ENCODE measurements around the gene GAR1. TPM values are rescaled to one million over a fixed set of nuclear protein-coding genes. Genes with fewer than 3 reads are reported as not detected.

The GAR1 gene
- total RNA-seq, 4 donors from 2014 or later: 5.9 to 14.2 (median 11.3) TPM

DNA sequence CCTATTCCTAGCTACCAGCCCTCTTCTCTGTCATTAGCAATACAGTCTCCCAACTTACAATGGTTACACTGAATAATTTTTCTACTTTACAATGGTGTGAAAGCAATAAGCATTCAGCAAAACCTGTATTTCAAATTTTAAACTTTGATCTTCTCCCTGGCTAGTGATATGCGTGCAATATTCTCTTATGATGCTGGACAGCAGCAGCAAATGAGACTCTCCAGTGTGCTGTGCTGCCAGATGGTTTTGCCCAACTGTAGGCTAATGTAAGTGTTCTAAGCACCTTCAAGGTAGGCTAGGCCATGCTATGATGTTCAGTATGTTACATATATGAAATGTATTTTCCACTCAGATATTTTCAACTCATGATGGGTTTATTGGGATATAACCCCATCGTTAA is 5.9 kb upstream of the GAR1 start:
- Histone ChIP-seq H3K4me1 (peaks cover 0 to 6% (median 4%) of the 10 kb centered on the region in 3 donors), H3K27ac (no peak overlapping the region), H3K9me3 (no peaks in the 10 kb centered on the region), H3K36me3 (no peaks in the 10 kb centered on the region), H3K4me3 (no peak overlapping the region), H3K27me3 (no peaks in the 10 kb centered on the region)
- DNase-seq: no peak
- WGBS, 2 donors: 97% methylated on average over 2 of the region's 2 CpGs
- no peak for TF ChIP-seq POLR2A (IDR thresholded peaks at IDR 0.05)
- TF ChIP-seq, protein P1, sequence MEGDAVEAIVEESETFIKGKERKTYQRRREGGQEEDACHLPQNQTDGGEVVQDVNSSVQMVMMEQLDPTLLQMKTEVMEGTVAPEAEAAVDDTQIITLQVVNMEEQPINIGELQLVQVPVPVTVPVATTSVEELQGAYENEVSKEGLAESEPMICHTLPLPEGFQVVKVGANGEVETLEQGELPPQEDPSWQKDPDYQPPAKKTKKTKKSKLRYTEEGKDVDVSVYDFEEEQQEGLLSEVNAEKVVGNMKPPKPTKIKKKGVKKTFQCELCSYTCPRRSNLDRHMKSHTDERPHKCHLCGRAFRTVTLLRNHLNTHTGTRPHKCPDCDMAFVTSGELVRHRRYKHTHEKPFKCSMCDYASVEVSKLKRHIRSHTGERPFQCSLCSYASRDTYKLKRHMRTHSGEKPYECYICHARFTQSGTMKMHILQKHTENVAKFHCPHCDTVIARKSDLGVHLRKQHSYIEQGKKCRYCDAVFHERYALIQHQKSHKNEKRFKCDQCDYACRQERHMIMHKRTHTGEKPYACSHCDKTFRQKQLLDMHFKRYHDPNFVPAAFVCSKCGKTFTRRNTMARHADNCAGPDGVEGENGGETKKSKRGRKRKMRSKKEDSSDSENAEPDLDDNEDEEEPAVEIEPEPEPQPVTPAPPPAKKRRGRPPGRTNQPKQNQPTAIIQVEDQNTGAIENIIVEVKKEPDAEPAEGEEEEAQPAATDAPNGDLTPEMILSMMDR (IDR thresholded peaks at IDR 0.05): no peak
- intact Hi-C loops (cut with DNase I): loop anchor here (10.0 kb wide), 1 partner anchor 105 kb away; the partner anchor contains the start of gene CASP6

DNA sequence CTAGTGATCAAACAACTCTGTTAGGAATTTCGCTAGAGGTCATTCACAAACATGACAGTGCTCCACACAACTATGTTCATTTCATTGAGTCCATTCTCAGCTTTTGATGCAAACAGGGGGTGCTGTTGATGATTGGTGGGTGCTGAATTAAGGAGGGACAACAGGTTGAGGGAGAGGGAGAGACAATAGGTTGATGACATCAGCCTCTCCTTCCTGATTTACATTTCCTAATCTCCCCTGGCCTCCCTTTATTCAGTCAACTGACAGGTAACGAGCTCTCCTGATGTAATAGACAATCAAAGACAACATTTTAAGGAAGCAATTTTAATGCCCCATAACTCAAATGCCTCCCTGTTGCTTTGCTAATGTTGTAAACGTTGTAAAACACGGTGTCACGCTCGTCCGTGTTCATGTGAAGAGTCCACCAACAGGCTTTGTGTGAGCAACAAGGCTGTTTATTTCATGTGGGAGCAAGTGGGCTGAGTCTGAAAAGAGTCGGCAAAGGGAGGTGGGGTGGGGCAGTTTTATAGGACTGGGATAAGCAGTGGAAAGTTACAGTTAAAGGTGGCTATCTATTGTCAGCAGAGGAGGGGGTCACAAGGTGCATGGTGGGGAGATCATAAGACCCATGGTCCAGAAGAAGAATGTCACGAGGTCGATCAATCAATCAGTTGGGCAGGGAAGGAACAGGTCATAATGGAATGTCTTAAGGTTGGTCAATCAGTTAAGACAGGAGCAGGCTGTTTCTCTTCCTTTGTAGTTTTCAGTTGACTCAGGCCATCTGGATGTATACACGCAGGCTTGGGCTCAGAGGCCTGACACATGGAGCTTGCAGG is 4.8 kb upstream of the GAR1 start:
- no peak for DNase-seq
- Histone ChIP-seq H3K4me3 (no peak overlapping the region), H3K4me1 (peaks cover 0 to 9% (median 4%) of the 10 kb centered on the region in 3 donors), H3K9me3 (no peaks in the 10 kb centered on the region), H3K36me3 (no peaks in the 10 kb centered on the region), H3K27me3 (no peaks in the 10 kb centered on the region), H3K27ac (no peak overlapping the region)
- TF ChIP-seq, protein P1 (IDR thresholded peaks at IDR 0.05): no peak
- TF ChIP-seq POLR2A (IDR thresholded peaks at IDR 0.05): no peak
- WGBS, 2 donors: 66 to 68% methylated on average over 11 of the region's 11 CpGs
- intact Hi-C loops (cut with DNase I): loop anchor here (10.0 kb wide), 1 partner anchor 106 kb away; the partner anchor contains the start of gene CASP6

DNA sequence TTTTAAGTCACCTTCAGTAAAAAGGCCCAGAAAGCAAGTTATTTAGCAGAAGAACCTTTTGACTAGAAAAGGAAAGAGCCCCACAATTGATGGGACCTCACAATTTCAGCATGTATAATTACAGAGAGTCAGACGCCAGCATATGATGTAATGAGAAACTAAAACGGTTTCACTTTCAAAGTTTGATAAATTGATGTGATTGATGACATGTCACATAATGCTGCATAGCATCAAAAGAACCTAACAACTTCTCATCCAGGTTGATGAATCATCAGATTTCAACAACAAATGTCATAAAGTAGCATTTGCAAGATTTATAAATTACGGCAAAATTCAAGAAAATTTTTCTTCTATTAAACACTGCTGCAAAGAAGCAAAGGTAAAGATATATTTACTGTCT is 3.9 kb upstream of the GAR1 start:
- intact Hi-C loops (cut with DNase I): loop anchor here (10.0 kb wide), 1 partner anchor 107 kb away; the partner anchor contains the start of gene CASP6
- no peaks in the 10 kb centered on the region for H3K36me3 ChIP-seq
- no peaks in the 10 kb centered on the region for H3K9me3 ChIP-seq
- TF ChIP-seq POLR2A (IDR thresholded peaks at IDR 0.05): no peak
- TF ChIP-seq, protein P1 (IDR thresholded peaks at IDR 0.05): no peak
- no peak overlapping the region for H3K27ac ChIP-seq
- no peak overlapping the region for H3K4me3 ChIP-seq
- WGBS, 2 donors: 31 to 33% methylated on average over 3 of the region's 3 CpGs
- no peaks in the 10 kb centered on the region for H3K27me3 ChIP-seq
- no peak for DNase-seq
- H3K4me1 ChIP-seq: peaks cover 0 to 18% (median 9%) of the 10 kb centered on the region in 3 donors

DNA sequence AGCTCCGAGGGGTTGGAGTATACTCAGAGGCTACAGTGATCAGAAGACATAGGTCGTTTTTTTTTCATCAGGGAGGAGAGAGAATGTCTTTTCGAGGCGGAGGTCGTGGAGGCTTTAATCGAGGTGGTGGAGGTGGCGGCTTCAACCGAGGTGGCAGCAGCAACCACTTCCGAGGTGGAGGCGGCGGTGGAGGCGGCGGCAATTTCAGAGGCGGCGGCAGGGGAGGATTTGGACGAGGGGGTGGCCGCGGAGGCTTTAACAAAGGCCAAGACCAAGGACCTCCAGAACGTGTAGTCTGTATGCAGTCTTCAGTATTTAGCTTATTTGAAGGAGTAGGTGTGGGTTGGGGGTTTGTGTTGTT is 500 bp downstream of the GAR1 start:
- intact Hi-C loops (cut with DNase I): loop anchor here (5.0 to 10.0 kb wide), 3 partner anchors 89 to 399 kb away; partner anchors contain the start of gene CASP6
- Histone ChIP-seq H3K27me3 (no peaks in the 10 kb centered on the region), H3K4me3 (peak overlapping the region; percentile 76 to 87 (median 78)), H3K36me3 (peaks cover 0 to 37% (median 0%) of the 10 kb centered on the region in 3 donors), H3K27ac (peak overlapping the region; percentile 72 to 96 (median 90)), H3K4me1 (peaks cover 0 to 52% (median 13%) of the 10 kb centered on the region in 3 donors), H3K9me3 (no peaks in the 10 kb centered on the region)
- WGBS, 2 donors: 0 to 1% methylated on average over 10 to 19 of the region's 19 CpGs
- no peak for TF ChIP-seq POLR2A (IDR thresholded peaks at IDR 0.05)
- TF ChIP-seq, protein P1 (IDR thresholded peaks at IDR 0.05): no peak
- no peak for DNase-seq

DNA sequence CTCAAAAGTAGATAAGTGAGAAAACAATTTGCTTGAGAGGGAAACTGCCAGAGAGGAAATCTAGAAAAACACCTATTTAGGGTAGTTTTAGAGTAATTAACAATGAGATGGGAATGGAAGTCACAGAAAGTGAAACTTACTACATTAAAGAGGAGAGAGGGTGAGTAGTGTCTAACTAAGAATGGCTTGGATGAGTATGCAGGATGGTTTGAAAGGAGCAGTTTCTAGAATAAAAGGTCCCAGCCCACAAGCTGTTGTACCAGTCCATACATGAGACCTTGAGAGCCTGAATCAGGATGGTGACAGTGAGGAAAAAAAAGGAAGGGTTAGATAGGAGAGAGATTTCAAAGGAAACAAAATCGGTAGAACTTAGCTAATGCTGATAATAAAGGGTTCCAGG is 1.3 kb downstream of the GAR1 start:
- intact Hi-C loops (cut with DNase I): loop anchor here (5.0 to 10.0 kb wide), 3 partner anchors 90 to 400 kb away; partner anchors contain the start of gene CASP6
- no peaks in the 10 kb centered on the region for H3K27me3 ChIP-seq
- H3K4me3 ChIP-seq: peak overlapping the region in 1 of 4 donors; percentile 76
- TF ChIP-seq POLR2A (IDR thresholded peaks at IDR 0.05): no peak
- TF ChIP-seq, protein P1 (IDR thresholded peaks at IDR 0.05): no peak
- peak overlapping the region in 1 of 4 donors; percentile 92 for H3K27ac ChIP-seq
- H3K4me1 ChIP-seq: peaks cover 0 to 56% (median 13%) of the 10 kb centered on the region in 3 donors
- no peaks in the 10 kb centered on the region for H3K9me3 ChIP-seq
- WGBS, 2 donors: 79% methylated on average over 1 of the region's 1 CpG
- DNase-seq: no peak
- H3K36me3 ChIP-seq: peaks cover 0 to 45% (median 0%) of the 10 kb centered on the region in 3 donors

All from esophagus squamous epithelium (tissue), 5 donors.